ENCODE results near the gene FIBP. TPM values are rescaled to one million over a fixed set of nuclear protein-coding genes. Genes with fewer than 3 reads are reported as not detected.

The FIBP gene
- total RNA-seq, 1 experiment from 2014 or later, result 93.1 TPM

- TF ChIP-seq ELF4 (CRISPR knock-in tag; IDR thresholded peaks at IDR 0.05; ENCODE audit: low read depth) (no peak), NR2C2 (CRISPR knock-in tag; IDR thresholded peaks at IDR 0.05) (no peak), ARID4B (CRISPR knock-in tag; IDR thresholded peaks at IDR 0.05; ENCODE audit: borderline replicate concordance) (no peak; the same call in 1 of the 2 replicates), MLX (CRISPR knock-in tag; IDR thresholded peaks at IDR 0.05) (no peak), ZNF281 (CRISPR knock-in tag; IDR thresholded peaks at IDR 0.05) (0 out of 2 replicates have a peak, but pooled peaks have one; percentile 0), GABPB1 (CRISPR knock-in tag; IDR thresholded peaks at IDR 0.05) (peak; percentile 37; the same call in 1 of the 2 replicates), MAX (CRISPR knock-in tag; IDR thresholded peaks at IDR 0.05) (0 out of 2 replicates have a peak, but pooled peaks have one; percentile 16), NFATC4 (CRISPR knock-in tag; IDR thresholded peaks at IDR 0.05) (no peak), FOXP4 (CRISPR knock-in tag; IDR thresholded peaks at IDR 0.05) (peak; percentile 47; the same call in 1 of the 2 replicates), PREB (CRISPR knock-in tag; IDR thresholded peaks at IDR 0.05; ENCODE audit: borderline replicate concordance) (no peak), CREM (CRISPR knock-in tag; IDR thresholded peaks at IDR 0.05) (0 out of 2 replicates have a peak, but pooled peaks have one; percentile 31)
Observed at GRCh38 chr11:65891219-65892136, 3.2 kb upstream of the FIBP start (continued).
